HEK293 (cell line): ENCODE measurements around the gene TAS2R39.
"Not testable (repeated sequence)": the region's sequence is repeated elsewhere in the genome, so short reads cannot be mapped to it uniquely, and the experiment has no call there.

Experiments used
- CTCF ChIA-PET: fragments of 350-600 bp; formaldehyde crosslinking; extraction: SDS; loops from one replicate; lab custom pipeline; 2021; ENCODE audit warnings: antibody characterized with exemption; lab: Yijun Ruan, JAX
- POLR2A ChIA-PET: fragments of 300-600 bp; formaldehyde crosslinking; extraction: SDS; loops from one replicate; lab custom pipeline; 2020; ENCODE audit warnings: antibody characterized with exemption, inconsistent platforms; lab: Yijun Ruan, JAX
- H3K27ac ChIP-seq: fragments of 200-500 bp; sonication (Bioruptor generic); 2 replicates; pipeline ENCODE4 v1.5.1; 2014; ENCODE audit warnings: low read depth, low read length, control low read depth, inconsistent platforms; ENCODE audit errors: extremely low read depth
- H3K36me3 ChIP-seq, 2 experiments: fragments of 200-500 bp in 1 of 2; sonication (Bioruptor generic) in 1 of 2; 1 replicate in 1 of 2; 2 replicates in 1 of 2; pipeline ENCODE4 v1.5.1; 2014 to 2017; ENCODE audit warnings: inconsistent platforms in 2 of 2, low read length in 2 of 2; ENCODE audit not compliant: control insufficient read depth in 2 of 2, insufficient read depth in 1 of 2
- H3K4me1 ChIP-seq: fragments of 200-500 bp; sonication (Bioruptor generic); 2 replicates; pipeline ENCODE4 v1.5.1; 2014; ENCODE audit warnings: mild to moderate bottlenecking, low read length, inconsistent platforms; ENCODE audit not compliant: control insufficient read depth, insufficient read depth
- H3K4me3 ChIP-seq: 2 replicates; pipeline ENCODE4 v1.5.1; 2011; ENCODE audit warnings: low read depth, mild to moderate bottlenecking, control low read depth, low read length, moderate library complexity
- H3K9me3 ChIP-seq: fragments of 200-500 bp; sonication (Bioruptor generic); 2 replicates; pipeline ENCODE4 v1.5.1; 2014; ENCODE audit warnings: low read depth, low read length, inconsistent platforms; ENCODE audit not compliant: control insufficient read depth, insufficient read depth
- BCL11A ChIP-seq: fragments of 450-650 bp; formaldehyde crosslinking; IDR thresholded peaks from 2 replicates; pipeline ENCODE4 v1.5.1; 2016; ENCODE audit warnings: low read depth, missing biosample characterization, missing genetic modification characterization
- EGR2 ChIP-seq: fragments of 450-650 bp; formaldehyde crosslinking; IDR thresholded peaks from 2 replicates; pipeline ENCODE4 v1.5.1; 2016; ENCODE audit warnings: low read depth, missing biosample characterization, missing genetic modification characterization
- HOXC10 ChIP-seq: sonication (generic); formaldehyde crosslinking; IDR thresholded peaks from 2 replicates; pipeline ENCODE4 v1.8.1; 2023; ENCODE audit warnings: mild to moderate bottlenecking, missing genetic modification reagents
- OSR2 ChIP-seq: fragments of 450-650 bp; formaldehyde crosslinking; IDR thresholded peaks from 2 replicates; pipeline ENCODE4 v1.5.1; 2016; ENCODE audit warnings: missing biosample characterization, missing genetic modification characterization
- OVOL3 ChIP-seq: fragments of 450-650 bp; formaldehyde crosslinking; IDR thresholded peaks from 2 replicates; pipeline ENCODE4 v1.5.1; 2016; ENCODE audit warnings: missing biosample characterization, missing genetic modification characterization
- SALL2 ChIP-seq: fragments of 450-650 bp; formaldehyde crosslinking; IDR thresholded peaks from 2 replicates; pipeline ENCODE4 v1.5.0; 2017; ENCODE audit warnings: missing biosample characterization, mild to moderate bottlenecking, missing genetic modification characterization, borderline replicate concordance
- SETDB1 ChIP-seq: IDR thresholded peaks from one replicate; pipeline ENCODE4 v1.6.1; 2017; ENCODE audit warnings: mild to moderate bottlenecking, low read length, moderate library complexity, mixed read lengths; ENCODE audit not compliant: insufficient read length
- ZFP41 ChIP-seq: fragments of 450-650 bp; formaldehyde crosslinking; IDR thresholded peaks from 2 replicates; pipeline ENCODE4 v1.5.1; 2016; ENCODE audit warnings: missing biosample characterization, missing genetic modification characterization, borderline replicate concordance
- ZNF146 ChIP-seq: fragments of 450-650 bp; formaldehyde crosslinking; IDR thresholded peaks from 2 replicates; pipeline ENCODE4 v1.5.1; 2016; ENCODE audit warnings: missing biosample characterization, missing genetic modification characterization
- ZNF174 ChIP-seq: fragments of 450-650 bp; formaldehyde crosslinking; IDR thresholded peaks from 2 replicates; pipeline ENCODE4 v1.5.0; 2017; ENCODE audit warnings: missing biosample characterization, mild to moderate bottlenecking, missing genetic modification characterization
- ZNF175 ChIP-seq: fragments of 450-650 bp; formaldehyde crosslinking; IDR thresholded peaks from 2 replicates; pipeline ENCODE4 v1.5.1; 2016; ENCODE audit warnings: missing biosample characterization, missing genetic modification characterization
- ZNF2 ChIP-seq: fragments of 450-650 bp; formaldehyde crosslinking; IDR thresholded peaks from 2 replicates; pipeline ENCODE4 v1.5.1; 2016; ENCODE audit warnings: missing biosample characterization, missing genetic modification characterization
- ZNF211 ChIP-seq: fragments of 450-650 bp; formaldehyde crosslinking; IDR thresholded peaks from 2 replicates; pipeline ENCODE4 v1.5.1; 2016; ENCODE audit warnings: low read depth, missing biosample characterization, missing genetic modification characterization
- ZNF350 ChIP-seq: fragments of 450-650 bp; formaldehyde crosslinking; IDR thresholded peaks from 2 replicates; pipeline ENCODE4 v1.5.0; 2017; ENCODE audit warnings: missing biosample characterization, mild to moderate bottlenecking, missing genetic modification characterization
- ZNF37A ChIP-seq: fragments of 450-650 bp; IDR thresholded peaks from 2 replicates; pipeline ENCODE4 v1.5.1; 2018; ENCODE audit warnings: missing biosample characterization, missing genetic modification characterization
- ZNF423 ChIP-seq: fragments of 450-650 bp; formaldehyde crosslinking; IDR thresholded peaks from 2 replicates; pipeline ENCODE4 v1.5.1; 2016; ENCODE audit warnings: missing biosample characterization, missing genetic modification characterization
- ZNF426 ChIP-seq: fragments of 450-650 bp; formaldehyde crosslinking; IDR thresholded peaks from 2 replicates; pipeline ENCODE4 v1.5.1; 2017; ENCODE audit warnings: missing biosample characterization, missing genetic modification characterization, mild to moderate bottlenecking, inconsistent platforms, moderate library complexity
- ZNF510 ChIP-seq: fragments of 450-650 bp; formaldehyde crosslinking; IDR thresholded peaks from 2 replicates; pipeline ENCODE4 v1.5.1; 2018; ENCODE audit warnings: mild to moderate bottlenecking, missing genetic modification characterization, missing biosample characterization; ENCODE audit not compliant: insufficient replicate concordance
- ZNF544 ChIP-seq: fragments of 450-650 bp; formaldehyde crosslinking; IDR thresholded peaks from 2 replicates; pipeline ENCODE4 v1.5.0; 2017; ENCODE audit warnings: missing biosample characterization, missing genetic modification characterization
- ZNF548 ChIP-seq: fragments of 450-650 bp; formaldehyde crosslinking; IDR thresholded peaks from 2 replicates; pipeline ENCODE4 v1.5.1; 2016; ENCODE audit warnings: missing biosample characterization, missing genetic modification characterization
- ZNF600 ChIP-seq: fragments of 450-650 bp; formaldehyde crosslinking; IDR thresholded peaks from 2 replicates; pipeline ENCODE4 v1.5.1; 2016; ENCODE audit warnings: missing biosample characterization, missing genetic modification characterization
- ZNF626 ChIP-seq: fragments of 450-650 bp; sonication (Bioruptor Pico); formaldehyde crosslinking; IDR thresholded peaks from 2 replicates; pipeline ENCODE4 v1.5.1; 2018; ENCODE audit warnings: missing biosample characterization, missing genetic modification characterization, inconsistent platforms
- ZNF677 ChIP-seq: fragments of 450-650 bp; IDR thresholded peaks from 2 replicates; pipeline ENCODE4 v1.5.0; 2018; ENCODE audit warnings: missing biosample characterization, mild to moderate bottlenecking, missing genetic modification characterization, moderate library complexity
- TF ChIP-seq, protein P1 (sequence below): fragments of 450-650 bp; IDR thresholded peaks from 2 replicates; pipeline ENCODE4 v1.5.1; 2018; ENCODE audit warnings: missing biosample characterization, mild to moderate bottlenecking, missing genetic modification characterization
- TF ChIP-seq, protein P2 (sequence below): fragments of 450-650 bp; formaldehyde crosslinking; IDR thresholded peaks from 2 replicates; pipeline ENCODE4 v1.5.1; 2016; ENCODE audit warnings: missing biosample characterization, missing genetic modification characterization, low read depth
- TF ChIP-seq, protein P3 (sequence below): fragments of 450-650 bp; formaldehyde crosslinking; IDR thresholded peaks from 2 replicates; pipeline ENCODE4 v1.5.1; 2016; ENCODE audit warnings: missing biosample characterization, missing genetic modification characterization
- TF ChIP-seq, protein P4 (sequence below): fragments of 450-650 bp; formaldehyde crosslinking; IDR thresholded peaks from 2 replicates; pipeline ENCODE4 v1.5.1; 2017; ENCODE audit warnings: missing biosample characterization, missing genetic modification characterization

TAS2R39 gene

DNA sequence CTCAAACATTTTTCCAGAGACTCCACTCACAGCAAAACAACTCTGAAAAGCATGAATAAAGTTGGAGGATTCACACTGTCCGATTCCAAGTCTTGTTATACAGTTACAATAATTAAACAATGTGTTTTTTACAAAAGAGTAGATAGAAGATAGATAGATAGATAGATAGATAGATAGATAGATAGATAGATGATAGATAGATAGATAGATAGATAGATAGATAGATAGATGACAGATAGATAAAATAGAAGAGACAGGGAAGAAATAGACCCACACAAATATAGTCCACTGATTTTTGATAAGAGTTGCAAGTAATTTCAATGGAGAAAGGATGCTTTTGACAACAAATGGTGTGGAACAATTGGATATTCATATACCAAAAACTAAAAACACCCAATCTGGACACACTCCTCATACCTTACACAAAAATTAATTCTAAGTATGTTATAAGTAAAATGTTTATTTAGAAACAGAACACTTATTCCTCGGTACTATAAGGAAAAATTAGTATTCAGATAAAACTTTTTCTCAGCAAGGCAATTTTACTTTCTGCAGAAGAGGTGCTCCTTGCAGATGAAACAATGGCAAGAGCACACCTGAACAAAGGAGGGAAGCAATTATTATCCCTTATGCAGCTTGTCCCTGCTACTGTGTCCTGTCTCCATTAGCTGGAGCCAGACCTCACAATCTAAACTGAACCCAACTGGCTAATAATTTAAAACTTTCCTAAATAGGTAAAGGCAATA is 5.7 kb upstream of the TAS2R39 start:
- H3K4me1 ChIP-seq = no peaks in the 10 kb centered on the region
- CTCF ChIA-PET = no interaction called here
- TF ChIP-seq ZNF510 (tag by site-specific recombination) (no peak), ZNF2 (tag by site-specific recombination) (no peak), OVOL3 (tag by site-specific recombination) (no peak), HOXC10 (CRISPR knock-in tag) (no peak), SETDB1 (peak; percentile 95), ZNF626 (tag by site-specific recombination) (no peak)
- TF ChIP-seq, protein P1, sequence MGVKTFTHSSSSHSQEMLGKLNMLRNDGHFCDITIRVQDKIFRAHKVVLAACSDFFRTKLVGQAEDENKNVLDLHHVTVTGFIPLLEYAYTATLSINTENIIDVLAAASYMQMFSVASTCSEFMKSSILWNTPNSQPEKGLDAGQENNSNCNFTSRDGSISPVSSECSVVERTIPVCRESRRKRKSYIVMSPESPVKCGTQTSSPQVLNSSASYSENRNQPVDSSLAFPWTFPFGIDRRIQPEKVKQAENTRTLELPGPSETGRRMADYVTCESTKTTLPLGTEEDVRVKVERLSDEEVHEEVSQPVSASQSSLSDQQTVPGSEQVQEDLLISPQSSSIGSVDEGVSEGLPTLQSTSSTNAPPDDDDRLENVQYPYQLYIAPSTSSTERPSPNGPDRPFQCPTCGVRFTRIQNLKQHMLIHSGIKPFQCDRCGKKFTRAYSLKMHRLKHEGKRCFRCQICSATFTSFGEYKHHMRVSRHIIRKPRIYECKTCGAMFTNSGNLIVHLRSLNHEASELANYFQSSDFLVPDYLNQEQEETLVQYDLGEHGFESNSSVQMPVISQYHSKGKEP = no peak
- TF ChIP-seq, protein P2, sequence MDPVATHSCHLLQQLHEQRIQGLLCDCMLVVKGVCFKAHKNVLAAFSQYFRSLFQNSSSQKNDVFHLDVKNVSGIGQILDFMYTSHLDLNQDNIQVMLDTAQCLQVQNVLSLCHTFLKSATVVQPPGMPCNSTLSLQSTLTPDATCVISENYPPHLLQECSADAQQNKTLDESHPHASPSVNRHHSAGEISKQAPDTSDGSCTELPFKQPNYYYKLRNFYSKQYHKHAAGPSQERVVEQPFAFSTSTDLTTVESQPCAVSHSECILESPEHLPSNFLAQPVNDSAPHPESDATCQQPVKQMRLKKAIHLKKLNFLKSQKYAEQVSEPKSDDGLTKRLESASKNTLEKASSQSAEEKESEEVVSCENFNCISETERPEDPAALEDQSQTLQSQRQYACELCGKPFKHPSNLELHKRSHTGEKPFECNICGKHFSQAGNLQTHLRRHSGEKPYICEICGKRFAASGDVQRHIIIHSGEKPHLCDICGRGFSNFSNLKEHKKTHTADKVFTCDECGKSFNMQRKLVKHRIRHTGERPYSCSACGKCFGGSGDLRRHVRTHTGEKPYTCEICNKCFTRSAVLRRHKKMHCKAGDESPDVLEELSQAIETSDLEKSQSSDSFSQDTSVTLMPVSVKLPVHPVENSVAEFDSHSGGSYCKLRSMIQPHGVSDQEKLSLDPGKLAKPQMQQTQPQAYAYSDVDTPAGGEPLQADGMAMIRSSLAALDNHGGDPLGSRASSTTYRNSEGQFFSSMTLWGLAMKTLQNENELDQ = no peak
- TF ChIP-seq, all 188 proteins: peak for 1
- H3K27ac ChIP-seq = no peak overlapping the region
- H3K36me3 ChIP-seq = no peaks in the 10 kb centered on the region
- H3K9me3 ChIP-seq = no peaks in the 10 kb centered on the region
- H3K4me3 ChIP-seq = no peak overlapping the region
- POLR2A ChIA-PET = no interaction called here

DNA sequence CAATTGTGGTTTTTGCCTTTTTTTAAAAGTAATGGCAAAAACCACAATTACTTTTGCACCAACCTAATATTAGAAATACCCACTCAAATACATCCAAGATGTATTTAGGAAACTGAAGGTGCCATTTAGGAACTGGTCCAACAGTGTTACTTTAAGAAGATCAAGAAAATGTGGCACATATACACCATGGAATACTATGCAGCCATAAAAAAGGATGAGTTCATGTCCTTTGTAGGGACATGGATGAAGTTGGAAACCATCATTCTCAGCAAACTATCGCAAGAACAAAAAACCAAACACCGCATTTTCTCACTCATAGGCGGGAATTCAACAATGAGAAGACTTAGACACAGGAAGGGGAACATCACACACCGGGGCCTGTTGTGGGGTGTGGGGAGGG is 2.4 kb upstream of the TAS2R39 start:
- H3K4me1 ChIP-seq, H3K27ac ChIP-seq, CTCF ChIA-PET, H3K36me3 ChIP-seq, H3K9me3 ChIP-seq, POLR2A ChIA-PET, H3K4me3 ChIP-seq: not testable (repeated sequence)
- TF ChIP-seq ZNF146 (tag by site-specific recombination) = peak; percentile 53; the same call in 1 of the 2 replicates

DNA sequence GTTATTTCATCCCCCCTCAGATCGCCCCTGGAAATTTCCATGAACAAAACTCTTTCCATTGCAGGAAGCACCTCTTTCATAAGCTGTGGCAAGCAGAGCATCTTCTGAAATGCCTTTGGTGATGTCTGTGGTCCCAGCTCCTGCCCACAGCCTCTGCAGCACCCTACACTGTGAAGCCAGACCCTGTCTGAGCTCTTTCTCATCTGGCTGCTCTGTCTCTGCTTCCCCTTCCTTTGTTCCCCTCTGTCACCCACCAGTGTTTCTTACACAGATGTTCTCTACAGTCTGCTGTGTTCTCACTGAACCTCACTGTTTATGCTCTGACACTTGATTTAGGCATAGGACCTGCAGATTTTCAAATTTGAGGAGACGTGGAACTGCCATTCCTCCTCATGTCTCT is 1.9 kb upstream of the TAS2R39 start:
- CTCF ChIA-PET = interaction anchor here (0.6 to 0.8 kb wide), 2 partner anchors 11 to 720 kb away, joined by 3 to 4 read pairs; no protein-coding TSS in a partner anchor
- no peak overlapping the region for H3K27ac ChIP-seq
- POLR2A ChIA-PET = no interaction called here
- H3K4me1 ChIP-seq = no peaks in the 10 kb centered on the region
- H3K4me3 ChIP-seq = no peak overlapping the region
- H3K36me3 ChIP-seq = no peaks in the 10 kb centered on the region
- H3K9me3 ChIP-seq = no peaks in the 10 kb centered on the region
- TF ChIP-seq SALL2 (no peak), ZNF211 (tag by site-specific recombination) (no peak), ZNF548 (tag by site-specific recombination) (no peak), ZNF600 (tag by site-specific recombination) (no peak), ZNF2 (tag by site-specific recombination) (no peak), ZNF426 (tag by site-specific recombination) (no peak), ZNF37A (tag by site-specific recombination) (no peak), ZNF350 (no peak), EGR2 (tag by site-specific recombination) (no peak), ZNF174 (tag by site-specific recombination) (no peak), ZNF677 (tag by site-specific recombination) (no peak), ZNF544 (tag by site-specific recombination) (no peak), OSR2 (tag by site-specific recombination) (no peak), ZNF423 (no peak), BCL11A (tag by site-specific recombination) (no peak), ZFP41 (no peak), ZNF175 (tag by site-specific recombination) (no peak)
- TF ChIP-seq, protein P3, sequence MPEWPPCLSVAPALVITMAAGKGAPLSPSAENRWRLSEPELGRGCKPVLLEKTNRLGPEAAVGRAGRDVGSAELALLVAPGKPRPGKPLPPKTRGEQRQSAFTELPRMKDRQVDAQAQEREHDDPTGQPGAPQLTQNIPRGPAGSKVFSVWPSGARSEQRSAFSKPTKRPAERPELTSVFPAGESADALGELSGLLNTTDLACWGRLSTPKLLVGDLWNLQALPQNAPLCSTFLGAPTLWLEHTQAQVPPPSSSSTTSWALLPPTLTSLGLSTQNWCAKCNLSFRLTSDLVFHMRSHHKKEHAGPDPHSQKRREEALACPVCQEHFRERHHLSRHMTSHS (tag by site-specific recombination) = no peak
- TF ChIP-seq, protein P4, sequence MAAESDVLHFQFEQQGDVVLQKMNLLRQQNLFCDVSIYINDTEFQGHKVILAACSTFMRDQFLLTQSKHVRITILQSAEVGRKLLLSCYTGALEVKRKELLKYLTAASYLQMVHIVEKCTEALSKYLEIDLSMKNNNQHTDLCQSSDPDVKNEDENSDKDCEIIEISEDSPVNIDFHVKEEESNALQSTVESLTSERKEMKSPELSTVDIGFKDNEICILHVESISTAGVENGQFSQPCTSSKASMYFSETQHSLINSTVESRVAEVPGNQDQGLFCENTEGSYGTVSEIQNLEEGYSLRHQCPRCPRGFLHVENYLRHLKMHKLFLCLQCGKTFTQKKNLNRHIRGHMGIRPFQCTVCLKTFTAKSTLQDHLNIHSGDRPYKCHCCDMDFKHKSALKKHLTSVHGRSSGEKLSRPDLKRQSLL (tag by site-specific recombination) = no peak
